Endothelial cell of umbilical vein (primary cell): ENCODE measurements around the gene POU5F1. TPM values are rescaled to one million over a fixed set of nuclear protein-coding genes. Genes with fewer than 3 reads are reported as not detected.
"Not testable (repeated sequence)": the region's sequence is repeated elsewhere in the genome, so short reads cannot be mapped to it uniquely, and the experiment has no call there.

Experiments used
- BruUV-seq: library from RNA; stranded (reverse); fragments of 400-500 nt; replicated peaks from 2 replicates; lab custom pipeline; 2021; lab: Mats Ljungman, UMichigan
- CTCF ChIA-PET: fragments of 300-600, 350-600 bp; sonication (Branson Sonifier 250); formaldehyde crosslinking; loops from one replicate; lab custom pipeline; 2021; ENCODE audit warnings: antibody characterized with exemption, inconsistent platforms; lab: Charles Lee
- POLR2A ChIA-PET: fragments of 300-600, 350-600 bp; sonication (Branson Sonifier 250); formaldehyde crosslinking; loops from one replicate; lab custom pipeline; 2021; ENCODE audit warnings: antibody characterized with exemption, inconsistent platforms; lab: Charles Lee
- DNase-seq: peaks from one replicate; pipeline ENCODE4 v3.0.0-alpha.2; 2011; ENCODE audit warnings: low read depth, low spot score
- FAIRE-seq: peaks from 2 replicates; lab custom pipeline; 2011; peaks lifted over from hg19 to GRCh38; lab: Jason Lieb, UNC
- H2AFZ ChIP-seq: 2 replicates; pipeline ENCODE4 v1.6.0; 2012; ENCODE audit warnings: low read depth, low read length, control low read depth, inconsistent platforms
- H3K27ac ChIP-seq: 2 replicates; pipeline ENCODE4 v1.5.1; 2011; ENCODE audit warnings: low read depth, mild to moderate bottlenecking, control low read depth, low read length, moderate library complexity; ENCODE audit not compliant: insufficient read depth
- H3K27me3 ChIP-seq, 2 experiments: 2 replicates each; pipeline versions ENCODE4 v1.6.0 to v1.6.1; 2011; ENCODE audit warnings: low read length in 2 of 2, mixed read lengths in 1 of 2; ENCODE audit not compliant: control insufficient read depth in 2 of 2, insufficient read depth in 2 of 2
- H3K36me3 ChIP-seq, 2 experiments: 2 replicates in 1 of 2; 3 replicates in 1 of 2; pipeline ENCODE4 v1.5.1; 2011; ENCODE audit warnings: low read length in 2 of 2, mild to moderate bottlenecking in 1 of 2, moderate library complexity in 1 of 2; ENCODE audit not compliant: control insufficient read depth in 2 of 2, insufficient read depth in 2 of 2; ENCODE audit errors: extremely low read depth in 1 of 2
- H3K4me1 ChIP-seq: 3 replicates; pipeline ENCODE4 v1.5.1; 2011; ENCODE audit warnings: mild to moderate bottlenecking, low read length; ENCODE audit not compliant: control insufficient read depth, insufficient read depth; ENCODE audit errors: extremely low read depth
- H3K4me2 ChIP-seq: 2 replicates; pipeline ENCODE4 v1.6.1; 2011; ENCODE audit warnings: low read length, control low read depth, mixed read lengths; ENCODE audit not compliant: insufficient read depth
- H3K4me3 ChIP-seq, 3 experiments: fragments of 200-600 bp in 1 of 3; sonication (generic), shearing (Covaris generic) in 1 of 3; replicated peaks in 1 of 3; 2 replicates each; pipeline ENCODE4 v1.5.1; 2011 to 2016; ENCODE audit warnings: control low read depth in 3 of 3, low read length in 3 of 3, mild to moderate bottlenecking in 2 of 3, inconsistent platforms in 1 of 3, low read depth in 1 of 3, moderate library complexity in 1 of 3; ENCODE audit not compliant: insufficient read depth in 1 of 3
- H3K79me2 ChIP-seq: 2 replicates; pipeline ENCODE4 v1.6.0; 2012; ENCODE audit warnings: low read length, inconsistent platforms; ENCODE audit not compliant: control insufficient read depth, insufficient read depth
- H3K9ac ChIP-seq: replicated peaks from 2 replicates; pipeline ENCODE3; 2011; ENCODE audit warnings: low read length, control low read depth; ENCODE audit not compliant: insufficient read depth; ENCODE audit errors: extremely low read depth
- H3K9me1 ChIP-seq: replicated peaks from 3 replicates; pipeline ENCODE4 v1.6.0; 2011; ENCODE audit warnings: mild to moderate bottlenecking, low read length; ENCODE audit not compliant: control insufficient read depth, insufficient read depth; ENCODE audit errors: extremely low read depth
- H3K9me3 ChIP-seq: replicated peaks from 2 replicates; pipeline ENCODE4 v1.5.1; 2012; ENCODE audit warnings: low read length, inconsistent platforms; ENCODE audit not compliant: control insufficient read depth, insufficient read depth
- H4K20me1 ChIP-seq: replicated peaks from 2 replicates; pipeline ENCODE3; 2011; ENCODE audit warnings: mild to moderate bottlenecking, low read length; ENCODE audit not compliant: control insufficient read depth, insufficient read depth; ENCODE audit errors: extremely low read depth
- JUN ChIP-seq: IDR thresholded peaks from 2 replicates; pipeline ENCODE4 v1.6.1; 2011; ENCODE audit warnings: borderline replicate concordance, low read depth; ENCODE audit not compliant: insufficient read length, insufficient read depth
- MYC ChIP-seq: IDR thresholded peaks from one replicate; pipeline ENCODE4 v1.6.1; 2011; ENCODE audit warnings: mild to moderate bottlenecking, low read depth, low read length
- dilution Hi-C: fragments of 300-500 bp; cut with MboI; formaldehyde crosslinking; loops from one replicate; pipeline ENCODE4 v1.15.0; 2019; ENCODE audit warnings: low sequenced_read_pairs; ENCODE audit not compliant: extremely low pct_ligation_motif_present
- intact Hi-C: fragments of 100-400 bp; cut with micrococcal nuclease; formaldehyde crosslinking; loops from one replicate; pipeline ENCODE4 v1.10.0; 2022
- polyA plus RNA-seq, 4 experiments: library from polyadenylated mRNA; depleted of rRNA in 3 of 4; stranded (reverse) in 3 of 4; unstranded in 1 of 4; fragments of >200 nt; gene quantifications; 2 replicates each; pipeline versions ENCODE4 v1.2.1 to v1.2.3, GENCODE V29; 2011 to 2012; ENCODE audit warnings: missing spikeins in 1 of 4
- total RNA-seq: library from RNA; stranded (reverse); gene quantifications from 2 replicates; pipeline ENCODE4 v1.2.3, GENCODE V29; 2021
- TF ChIP-seq, protein P1 (sequence below), 2 donors: IDR thresholded peaks; 1 replicate in 1 of 2; 2 replicates in 1 of 2; pipeline ENCODE4 v1.5.1; 2011; ENCODE audit warnings: low read length in 2 of 2, mild to moderate bottlenecking in 2 of 2, moderate library complexity in 2 of 2, control low read depth in 1 of 2, inconsistent platforms in 1 of 2, low read depth in 1 of 2; ENCODE audit not compliant: insufficient read depth in 1 of 2; ENCODE audit errors: extremely low read depth in 1 of 2
- TF ChIP-seq, protein P2 (sequence below): IDR thresholded peaks from 2 replicates; pipeline ENCODE4 v1.6.1; 2011; ENCODE audit not compliant: insufficient read depth, insufficient read length

Gene POU5F1
- total and polyA plus RNA-seq, 2 donors (not counting 3 experiments of a cell fraction or from before 2014, with no cell fraction given), result 0.63 TPM; not detected in 1

DNA sequence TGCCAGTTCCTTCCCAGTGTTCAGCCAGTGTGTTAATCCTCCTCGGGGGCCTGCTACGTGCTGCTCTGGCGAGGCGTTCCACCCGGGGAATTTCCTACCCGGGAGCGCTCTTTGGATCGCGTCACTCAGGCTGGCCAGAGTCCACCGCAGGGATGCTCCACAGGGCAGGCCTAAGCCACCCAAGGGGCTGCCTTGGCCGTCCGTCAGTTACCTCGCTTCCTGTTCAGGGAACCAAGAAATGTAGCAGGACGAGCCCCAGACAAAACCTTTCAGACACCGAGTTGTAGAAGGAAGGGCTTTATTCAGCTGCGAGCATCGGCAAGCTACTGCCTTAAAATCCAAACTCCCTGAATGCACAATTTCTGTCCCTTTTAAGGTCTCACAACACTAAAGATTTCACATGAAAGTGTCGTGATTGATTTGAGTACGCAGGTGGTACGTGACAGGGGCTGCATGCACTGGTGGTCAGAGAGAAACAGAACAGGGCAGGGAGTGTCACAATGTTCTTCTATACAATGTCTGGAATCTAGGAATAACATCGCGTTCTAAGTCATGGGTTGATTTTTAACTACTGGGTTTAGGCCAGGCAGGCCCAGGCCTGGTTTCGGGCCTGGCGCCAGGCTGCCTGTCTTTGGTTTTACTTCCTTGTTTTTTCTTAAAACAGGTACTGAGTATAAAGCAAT is 15.7 kb upstream of the POU5F1 start:
- FAIRE-seq, result no peak
- no TSS peak for BruUV-seq
- Histone ChIP-seq H2AFZ (no peak overlapping the region), H3K9ac (no peak overlapping the region), H3K27me3 (no peaks in the 10 kb centered on the region), H3K4me1 (no peaks in the 10 kb centered on the region), H3K4me2 (no peak overlapping the region), H3K27ac (no peak overlapping the region), H3K36me3 (no peaks in the 10 kb centered on the region), H3K79me2 (no peaks in the 10 kb centered on the region), H3K9me1 (no peaks in the 10 kb centered on the region), H4K20me1 (no peaks in the 10 kb centered on the region), H3K9me3 (no peaks in the 10 kb centered on the region), H3K4me3 (no peak overlapping the region)
- ChIA-PET POLR2A (no interaction called here), CTCF (no interaction called here)
- dilution Hi-C loops (no loop called here), intact Hi-C loops (no loop called here)
- no peak for DNase-seq
- TF ChIP-seq, protein P1, sequence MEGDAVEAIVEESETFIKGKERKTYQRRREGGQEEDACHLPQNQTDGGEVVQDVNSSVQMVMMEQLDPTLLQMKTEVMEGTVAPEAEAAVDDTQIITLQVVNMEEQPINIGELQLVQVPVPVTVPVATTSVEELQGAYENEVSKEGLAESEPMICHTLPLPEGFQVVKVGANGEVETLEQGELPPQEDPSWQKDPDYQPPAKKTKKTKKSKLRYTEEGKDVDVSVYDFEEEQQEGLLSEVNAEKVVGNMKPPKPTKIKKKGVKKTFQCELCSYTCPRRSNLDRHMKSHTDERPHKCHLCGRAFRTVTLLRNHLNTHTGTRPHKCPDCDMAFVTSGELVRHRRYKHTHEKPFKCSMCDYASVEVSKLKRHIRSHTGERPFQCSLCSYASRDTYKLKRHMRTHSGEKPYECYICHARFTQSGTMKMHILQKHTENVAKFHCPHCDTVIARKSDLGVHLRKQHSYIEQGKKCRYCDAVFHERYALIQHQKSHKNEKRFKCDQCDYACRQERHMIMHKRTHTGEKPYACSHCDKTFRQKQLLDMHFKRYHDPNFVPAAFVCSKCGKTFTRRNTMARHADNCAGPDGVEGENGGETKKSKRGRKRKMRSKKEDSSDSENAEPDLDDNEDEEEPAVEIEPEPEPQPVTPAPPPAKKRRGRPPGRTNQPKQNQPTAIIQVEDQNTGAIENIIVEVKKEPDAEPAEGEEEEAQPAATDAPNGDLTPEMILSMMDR (IDR thresholded peaks at IDR 0.05; ENCODE audit: extremely low read depth in 1 of 2, insufficient read depth in 1 of 2, low read depth in 1 of 2, low read length in 2 of 2), result no peak
- no peak for TF ChIP-seq JUN
- TF ChIP-seq, protein P2, sequence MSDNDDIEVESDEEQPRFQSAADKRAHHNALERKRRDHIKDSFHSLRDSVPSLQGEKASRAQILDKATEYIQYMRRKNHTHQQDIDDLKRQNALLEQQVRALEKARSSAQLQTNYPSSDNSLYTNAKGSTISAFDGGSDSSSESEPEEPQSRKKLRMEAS, result no peak
- no peak for TF ChIP-seq MYC

DNA sequence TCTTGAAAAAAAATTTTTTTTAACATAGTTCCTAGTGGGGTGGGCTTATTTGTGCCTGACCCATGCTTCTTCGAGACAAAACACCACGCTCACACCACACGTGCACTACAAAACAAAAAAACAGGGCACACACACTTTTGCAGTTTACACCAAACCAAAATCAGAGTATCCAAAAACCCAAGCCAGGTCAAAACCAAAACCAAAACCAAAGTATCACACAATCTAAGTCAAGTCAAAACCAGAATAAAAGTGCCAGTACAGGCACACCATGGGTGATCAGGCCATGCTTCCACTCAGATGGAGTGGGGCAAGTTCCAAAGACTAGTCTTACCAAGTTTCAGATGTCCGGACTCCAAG is 15.2 kb upstream of the POU5F1 start:
- FAIRE-seq, H3K36me3 ChIP-seq, H3K9me1 ChIP-seq, CTCF ChIA-PET, H3K27me3 ChIP-seq, BruUV-seq, H4K20me1 ChIP-seq, H3K9ac ChIP-seq, H3K9me3 ChIP-seq, dilution Hi-C loops, DNase-seq, H3K79me2 ChIP-seq, intact Hi-C loops, H3K27ac ChIP-seq, H3K4me3 ChIP-seq, H3K4me1 ChIP-seq, H3K4me2 ChIP-seq, POLR2A ChIA-PET, H2AFZ ChIP-seq: not testable (repeated sequence)

DNA sequence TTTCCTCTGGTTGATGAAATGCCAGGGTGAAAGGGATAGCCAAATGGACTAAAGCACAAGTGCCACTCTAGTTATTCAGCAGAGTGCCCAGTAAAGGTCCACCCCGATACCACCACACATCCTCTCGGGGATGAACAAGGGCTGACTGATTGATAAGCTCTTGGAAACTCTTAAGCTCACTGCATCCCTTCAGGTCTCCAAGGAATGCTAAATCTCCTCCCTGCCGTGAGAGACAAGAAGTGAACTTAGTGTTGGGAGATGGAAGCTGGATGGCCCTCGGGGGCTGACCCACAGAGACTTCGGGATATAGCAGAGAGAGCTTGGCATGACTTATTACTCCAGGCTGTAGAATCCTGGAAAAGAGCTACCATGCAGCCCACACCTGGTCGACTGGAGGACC is 13.4 kb upstream of the POU5F1 start:
- H3K4me2 ChIP-seq, H3K79me2 ChIP-seq, H3K27ac ChIP-seq, intact Hi-C loops, POLR2A ChIA-PET, CTCF ChIA-PET, H2AFZ ChIP-seq, H3K9me1 ChIP-seq, H3K4me1 ChIP-seq, BruUV-seq, H3K4me3 ChIP-seq, DNase-seq, H4K20me1 ChIP-seq, H3K36me3 ChIP-seq, FAIRE-seq, H3K27me3 ChIP-seq, H3K9me3 ChIP-seq, dilution Hi-C loops, H3K9ac ChIP-seq: not testable (repeated sequence)
